ENCODE data around the gene NID2. TPM values are rescaled to one million over a fixed set of nuclear protein-coding genes. Genes with fewer than 3 reads are reported as not detected.

Gene NID2
- total RNA-seq, 1 experiment from 2014 or later = 12.6 TPM

DNA sequence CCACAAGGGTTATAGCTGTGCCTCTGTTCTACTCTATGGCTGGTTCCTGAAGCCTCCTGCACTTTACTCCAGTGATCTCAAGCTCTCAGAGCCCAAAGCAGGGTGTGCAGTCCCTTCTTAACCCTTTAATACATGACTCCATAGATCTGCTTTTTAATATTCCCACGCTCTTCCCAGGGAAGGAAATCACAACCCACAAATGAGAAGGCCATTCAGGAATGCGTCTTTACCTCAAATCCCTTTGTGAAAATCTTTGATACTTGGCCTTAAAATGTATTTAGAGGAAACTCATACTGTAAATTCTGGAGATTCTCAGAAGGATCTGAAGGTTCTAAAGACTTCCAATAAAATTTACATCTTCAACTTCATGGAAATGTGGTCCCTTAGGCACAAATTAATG is 17.0 kb downstream of the NID2 start:
- Histone ChIP-seq H3K27ac (ENCODE audit: low read depth, low read length, poor library complexity, severe bottlenecking) (no peak overlapping the region), H3K4me3 (ENCODE audit: low read depth, low read length, poor library complexity, severe bottlenecking) (no peak overlapping the region), H3K4me1 (ENCODE audit: insufficient read depth, low read length, poor library complexity, severe bottlenecking) (peaks cover 29% of the 10 kb centered on the region), H3K27me3 (replicated peaks; ENCODE audit: insufficient read depth, low read depth, low read length, poor library complexity) (no peaks in the 10 kb centered on the region), H3K9me3 (ENCODE audit: low read depth, low read length, poor library complexity, severe bottlenecking) (no peaks in the 10 kb centered on the region), H3K36me3 (ENCODE audit: insufficient read depth, low read length, poor library complexity, severe bottlenecking) (peaks cover 7% of the 10 kb centered on the region)
- TF ChIP-seq EZH2 (IDR thresholded peaks at IDR 0.05; ENCODE audit: borderline replicate concordance, low read depth, low read length, poor library complexity, severe bottlenecking) (no peak), CTCF (conservative IDR thresholded peaks at IDR 0.05; ENCODE audit: low read depth, low read length) (no peak)
- ChIA-PET POLR2A (ENCODE audit: low non-redundant PET) (no interaction called here), CTCF (no interaction called here)
- intact Hi-C loops (cut with micrococcal nuclease; ENCODE audit: unreplicated experiment) = no loop called here
- BruUV-seq (replicated peaks) = no TSS peak
- DNase-seq (ENCODE audit: low spot score) = no peak

GRCh38 chr14:52051251-52051650 is 17.6 kb downstream of the NID2 start:
- no peak for DNase-seq (ENCODE audit: low spot score)
- TF ChIP-seq EZH2 (IDR thresholded peaks at IDR 0.05; ENCODE audit: borderline replicate concordance, low read depth, low read length, poor library complexity, severe bottlenecking) (no peak), CTCF (conservative IDR thresholded peaks at IDR 0.05; ENCODE audit: low read depth, low read length) (no peak)
- H3K4me3 ChIP-seq (ENCODE audit: low read depth, low read length, poor library complexity, severe bottlenecking) = no peak overlapping the region
- ChIA-PET POLR2A (ENCODE audit: low non-redundant PET) (no interaction called here), CTCF (no interaction called here)
- H3K27ac ChIP-seq (ENCODE audit: low read depth, low read length, poor library complexity, severe bottlenecking) = no peak overlapping the region
- BruUV-seq (replicated peaks) = no TSS peak
- H3K4me1 ChIP-seq (ENCODE audit: insufficient read depth, low read length, poor library complexity, severe bottlenecking) = peaks cover 29% of the 10 kb centered on the region
- H3K9me3 ChIP-seq (ENCODE audit: low read depth, low read length, poor library complexity, severe bottlenecking) = no peaks in the 10 kb centered on the region
- peaks cover 7% of the 10 kb centered on the region for H3K36me3 ChIP-seq (ENCODE audit: insufficient read depth, low read length, poor library complexity, severe bottlenecking)
- H3K27me3 ChIP-seq (replicated peaks; ENCODE audit: insufficient read depth, low read depth, low read length, poor library complexity) = no peaks in the 10 kb centered on the region
- intact Hi-C loops (cut with micrococcal nuclease; ENCODE audit: unreplicated experiment) = no loop called here

DNA sequence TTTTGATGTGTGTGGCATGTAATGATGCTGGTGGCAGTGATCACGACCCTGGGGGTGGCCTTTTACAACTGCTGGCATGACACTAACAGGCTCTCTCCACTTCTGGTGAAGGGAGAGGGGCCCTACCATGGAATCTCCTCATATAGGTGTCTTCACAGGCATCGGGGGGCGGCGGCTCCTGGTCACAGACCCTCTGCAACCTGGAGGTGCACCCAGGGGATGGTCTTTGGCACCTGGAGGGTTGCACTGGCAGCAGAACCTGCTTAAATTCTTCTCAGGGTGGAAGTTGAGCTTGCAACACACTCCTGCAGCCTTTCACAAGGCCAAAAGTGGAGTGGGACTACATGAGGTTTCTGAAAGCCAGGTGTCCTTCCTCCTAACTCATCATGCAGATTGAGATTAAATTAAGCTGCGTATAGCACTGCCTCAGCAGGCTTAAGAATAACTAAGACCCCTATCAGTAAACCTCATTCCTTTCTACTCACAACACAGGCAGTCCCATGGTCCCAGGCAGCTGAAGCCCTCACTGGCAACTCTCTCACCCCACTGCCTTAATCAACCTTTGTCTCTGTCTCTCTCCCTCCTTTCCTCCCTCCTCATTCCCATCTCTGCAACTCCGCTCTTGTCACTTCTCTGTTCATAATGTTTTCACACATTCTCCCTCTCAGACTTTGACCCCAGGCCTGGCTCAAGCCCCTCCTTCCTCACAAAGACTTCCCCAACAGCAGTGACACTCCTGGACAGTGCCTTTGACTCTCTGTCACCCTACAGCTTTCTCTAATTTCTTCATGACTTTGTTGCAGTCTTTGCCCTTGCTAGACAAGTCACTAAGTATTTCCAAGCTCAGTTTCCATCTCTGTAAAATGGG is 18.9 kb downstream of the NID2 start:
- ChIA-PET POLR2A (ENCODE audit: low non-redundant PET) (no interaction called here), CTCF (no interaction called here)
- DNase-seq (ENCODE audit: low spot score) = no peak
- Histone ChIP-seq H3K27ac (ENCODE audit: low read depth, low read length, poor library complexity, severe bottlenecking) (no peak overlapping the region), H3K36me3 (ENCODE audit: insufficient read depth, low read length, poor library complexity, severe bottlenecking) (peaks cover 7% of the 10 kb centered on the region), H3K9me3 (ENCODE audit: low read depth, low read length, poor library complexity, severe bottlenecking) (no peaks in the 10 kb centered on the region), H3K27me3 (replicated peaks; ENCODE audit: insufficient read depth, low read depth, low read length, poor library complexity) (no peaks in the 10 kb centered on the region), H3K4me1 (ENCODE audit: insufficient read depth, low read length, poor library complexity, severe bottlenecking) (peaks cover 26% of the 10 kb centered on the region), H3K4me3 (ENCODE audit: low read depth, low read length, poor library complexity, severe bottlenecking) (no peak overlapping the region)
- no peak for TF ChIP-seq CTCF (conservative IDR thresholded peaks at IDR 0.05; ENCODE audit: low read depth, low read length)
- TF ChIP-seq EZH2 (IDR thresholded peaks at IDR 0.05; ENCODE audit: borderline replicate concordance, low read depth, low read length, poor library complexity, severe bottlenecking) = no peak
- intact Hi-C loops (cut with micrococcal nuclease; ENCODE audit: unreplicated experiment) = no loop called here
- BruUV-seq (replicated peaks) = no TSS peak

Data from A673 (cell line).